GM19452 (cell line): ENCODE measurements around the gene HPS1.

Source experiments
- ATAC-seq: cut with Tn5 transposase; IDR thresholded peaks from one replicate; pipeline ENCODE4 v1.9.1; 2021; ENCODE audit not compliant: unreplicated experiment

HPS1 gene

DNA sequence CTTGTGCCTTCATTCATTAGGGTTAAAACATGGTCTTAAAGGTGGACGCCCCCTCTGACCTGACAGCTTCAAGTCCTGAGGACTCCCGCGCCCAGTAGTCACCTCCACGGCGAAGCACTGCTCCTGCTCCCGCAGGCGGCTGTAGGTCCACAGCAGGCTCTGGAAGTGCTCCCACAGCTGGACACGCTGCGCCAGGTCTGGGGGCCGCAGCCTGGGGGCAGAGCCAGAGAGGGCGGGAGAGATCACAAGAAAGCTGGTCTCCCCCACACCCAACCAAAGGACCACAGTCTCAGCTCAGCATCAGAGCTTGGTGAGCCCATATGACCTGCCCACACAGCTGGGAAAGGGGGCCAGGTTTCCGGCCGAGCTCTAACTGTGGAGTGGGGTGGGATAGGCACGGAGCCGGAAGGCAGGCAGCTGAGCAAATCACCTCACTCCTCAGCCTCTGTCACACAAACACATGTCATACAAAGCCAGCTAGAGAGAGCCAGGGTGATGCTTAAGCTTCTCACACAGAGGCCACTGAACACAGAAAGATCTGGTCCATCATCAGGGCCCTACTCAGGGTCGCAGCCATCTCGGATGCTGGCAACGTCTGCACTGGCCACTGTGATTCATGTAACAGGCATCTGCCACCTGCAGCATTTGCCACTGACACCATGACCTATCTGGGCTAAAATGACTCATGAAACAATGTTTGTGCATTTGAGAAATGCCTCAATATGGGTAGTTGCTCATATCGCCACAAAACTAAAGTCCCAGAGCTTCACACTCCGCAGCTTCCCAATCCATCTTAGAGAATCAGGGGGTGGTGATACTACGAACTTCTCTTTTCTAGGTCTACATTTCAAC is 12.6 kb downstream of the HPS1 start:
- ATAC-seq, result no peak

GRCh38 chr10:98433371-98433770 is 13.4 kb downstream of the HPS1 start:
- no peak for ATAC-seq

- ATAC-seq, result no peak
Observed at GRCh38 chr10:98432330-98432729, 14.4 kb downstream of the HPS1 start.

GRCh38 chr10:98431016-98431415 is 15.7 kb downstream of the HPS1 start:
- ATAC-seq, result no peak

- no peak for ATAC-seq
Observed at GRCh38 chr10:98430427-98430826, 16.3 kb downstream of the HPS1 start.

DNA sequence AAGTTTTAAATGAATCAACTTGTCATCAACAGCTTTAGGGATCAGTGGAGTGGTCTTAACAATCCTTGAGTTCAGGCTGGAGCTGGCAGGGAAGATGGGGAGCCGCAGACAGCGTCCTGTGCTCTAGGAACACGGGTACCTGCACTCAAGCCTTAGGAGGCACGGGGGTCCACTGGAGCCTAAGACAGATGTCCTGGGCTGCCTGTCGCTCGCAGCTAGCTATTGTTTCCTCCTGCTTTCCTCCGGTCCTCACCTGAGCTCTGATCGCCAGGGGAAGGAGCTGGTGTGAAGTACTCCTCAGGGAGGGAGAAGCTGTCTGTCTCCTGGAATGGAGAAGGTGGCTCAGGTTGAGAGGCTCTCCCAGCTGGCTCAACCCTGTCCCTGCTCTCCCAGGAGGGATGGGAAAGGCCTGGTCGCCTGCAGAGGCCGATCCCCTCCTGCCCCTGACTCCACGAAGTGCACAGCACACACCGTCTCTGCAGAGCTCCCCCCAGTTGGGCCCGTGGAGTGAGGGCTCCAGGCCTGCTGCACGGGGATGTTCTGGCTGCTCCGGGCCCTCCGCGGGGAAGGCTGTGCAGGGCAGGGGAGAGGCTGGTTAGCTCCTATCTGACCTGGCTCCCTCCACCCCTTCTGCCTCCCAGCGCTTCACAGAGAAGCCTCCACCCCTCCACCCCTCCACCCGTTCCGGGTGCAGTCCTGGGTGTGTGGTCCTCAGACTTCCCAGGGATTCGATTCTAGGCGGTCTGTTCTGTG is 17.2 kb downstream of the HPS1 start:
- no peak for ATAC-seq

DNA sequence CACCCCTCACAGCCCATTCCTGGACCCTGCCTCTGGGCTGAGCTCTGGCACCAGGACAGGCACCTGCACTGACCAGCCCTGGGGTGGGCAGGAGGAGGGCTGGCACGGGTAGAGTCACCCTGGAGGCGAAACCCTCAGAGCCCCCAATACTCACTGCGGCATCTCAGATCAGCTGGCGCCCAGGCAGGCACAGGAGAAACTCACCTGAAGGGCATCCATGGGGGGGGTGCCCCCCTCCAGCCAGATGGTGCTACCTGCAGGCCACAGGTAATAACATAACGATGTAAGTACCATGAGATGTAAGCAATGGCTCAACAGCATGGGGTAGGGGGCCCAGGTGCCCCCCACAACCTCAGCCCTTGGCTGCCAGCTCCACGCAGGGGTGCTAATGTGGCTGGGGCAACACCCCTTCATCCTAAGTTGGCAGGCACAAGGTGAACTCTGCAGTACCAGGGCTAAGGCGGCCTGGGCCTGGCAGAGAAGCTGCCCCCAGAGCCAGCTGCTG is 19.7 kb downstream of the HPS1 start:
- no peak for ATAC-seq

DNA sequence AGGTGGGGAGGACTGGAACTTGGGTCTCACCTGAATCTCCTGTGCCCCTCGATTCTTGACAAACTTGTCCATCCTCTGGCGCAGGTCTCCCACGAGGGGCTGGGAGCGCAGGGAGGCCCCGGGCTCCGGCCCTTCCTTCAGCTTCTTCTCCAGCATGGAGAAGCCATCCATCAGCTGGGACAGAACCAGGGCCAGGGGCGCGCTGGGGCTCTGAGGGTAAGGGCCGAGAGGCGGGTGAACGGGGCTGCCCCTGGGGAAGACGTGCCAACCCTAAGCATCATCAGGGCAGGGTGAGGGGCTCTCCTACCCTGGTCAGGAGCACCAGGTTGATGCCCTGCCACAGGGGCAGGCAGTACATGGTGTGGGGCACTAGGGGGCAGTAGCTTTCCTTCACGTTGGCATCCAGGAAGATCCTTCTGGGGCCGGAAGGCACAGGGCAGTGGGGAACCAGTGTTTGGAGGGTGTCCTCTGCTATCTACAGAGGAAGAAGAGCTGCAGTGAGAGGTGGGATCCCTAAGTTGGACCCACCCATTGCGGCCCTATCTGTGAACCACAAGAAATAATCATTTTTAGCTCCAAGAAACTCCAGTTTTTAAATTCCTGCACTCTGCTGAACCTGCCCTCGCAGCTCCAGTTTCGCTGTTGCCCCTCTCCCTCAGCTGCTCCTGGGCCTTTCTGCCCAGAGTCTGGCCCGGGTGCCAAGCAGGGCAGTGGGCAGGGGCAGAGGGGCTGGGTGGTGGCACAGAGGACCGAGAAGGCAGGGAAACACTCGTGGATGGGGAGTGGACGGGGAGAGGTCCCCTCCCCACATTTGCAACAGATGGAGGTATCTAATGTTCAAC is 21.0 kb downstream of the HPS1 start:
- peak; percentile 52 for ATAC-seq

DNA sequence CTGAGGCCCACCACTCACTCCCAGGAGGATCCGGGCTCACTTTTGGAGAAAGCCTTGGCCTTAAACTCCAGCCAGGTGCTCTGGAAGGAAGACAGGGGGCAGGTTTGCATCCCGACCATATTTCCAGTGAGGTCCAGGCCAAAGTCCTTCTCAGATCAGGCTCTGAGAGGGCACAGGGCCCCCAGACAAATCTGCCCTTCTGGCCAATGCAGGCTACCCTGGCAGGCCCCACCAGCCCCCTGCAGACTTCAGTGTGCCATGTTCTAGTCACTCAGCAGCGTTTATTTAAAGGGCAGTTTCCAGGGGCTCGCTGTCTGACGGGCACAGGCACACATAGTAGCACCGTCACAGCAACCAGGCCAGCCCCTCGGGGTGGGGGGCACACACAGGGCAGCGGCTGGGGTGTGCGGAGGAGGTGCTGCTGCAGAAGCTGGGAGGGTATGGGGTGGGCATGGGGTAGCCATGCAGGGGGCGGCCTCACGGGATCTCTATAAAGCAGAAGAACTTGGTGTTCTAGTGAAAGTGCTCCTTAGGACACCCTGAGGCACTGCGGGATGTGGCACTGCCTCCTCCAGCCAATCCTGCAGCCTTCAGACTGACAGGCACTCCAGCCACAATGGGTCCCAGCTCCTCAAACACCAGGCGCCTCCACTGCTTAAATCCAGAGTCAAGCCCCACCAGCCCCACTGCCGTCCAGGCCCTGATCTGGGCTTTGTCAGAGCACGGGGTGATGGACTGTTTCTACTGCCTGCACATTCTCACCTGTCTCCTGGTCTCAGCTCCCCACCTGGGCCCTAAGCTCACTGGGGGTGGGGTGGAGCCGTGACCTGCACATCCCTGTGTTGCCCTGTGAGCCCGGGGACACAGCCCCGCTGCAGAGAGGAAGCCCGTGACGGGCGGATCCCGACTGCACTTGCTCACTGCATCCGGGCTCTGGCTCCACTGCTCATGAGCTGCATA is 22.2 kb downstream of the HPS1 start:
- no peak for ATAC-seq

DNA sequence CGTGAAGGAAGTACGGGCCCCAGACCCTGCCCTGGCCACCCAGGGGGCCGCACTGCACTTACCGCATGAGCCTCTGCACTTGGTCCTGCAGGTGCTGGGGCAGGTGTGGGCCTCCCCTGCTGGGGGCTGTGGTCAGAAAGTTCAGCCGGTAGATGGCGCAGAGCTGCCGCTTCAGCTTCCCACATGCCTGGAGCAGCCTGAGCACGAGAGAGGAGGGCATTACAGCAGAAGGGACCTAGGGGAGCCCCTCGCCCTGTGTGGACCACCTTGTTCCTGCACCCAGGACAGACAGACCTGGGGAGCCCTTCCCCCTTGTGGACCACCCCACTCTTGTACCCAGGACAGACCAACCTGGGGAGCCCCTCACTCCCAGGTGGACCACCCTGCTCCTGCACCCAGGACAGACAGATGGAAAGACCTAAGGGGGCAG is 23.0 kb downstream of the HPS1 start:
- ATAC-seq, result no peak

DNA sequence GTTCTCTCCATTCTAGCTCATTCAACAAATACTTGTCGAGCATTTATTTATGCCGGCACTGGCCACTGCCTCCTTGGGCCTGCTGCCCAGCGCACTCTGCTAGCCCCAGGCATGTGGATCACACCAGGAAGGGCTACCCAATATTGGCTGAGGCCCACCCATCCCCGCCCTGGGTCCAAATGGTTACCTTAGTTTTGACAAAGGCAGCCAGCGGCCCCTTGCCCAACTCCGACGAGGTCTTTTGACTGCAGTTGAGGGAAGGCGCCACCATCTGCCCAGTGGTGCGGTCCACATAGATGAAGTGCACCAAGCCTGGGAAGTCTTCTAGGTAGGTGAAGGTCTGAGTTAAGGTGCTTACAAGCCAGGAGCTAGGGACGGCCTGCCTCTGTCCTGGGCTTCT is 24.6 kb downstream of the HPS1 start:
- no peak for ATAC-seq

GRCh38 chr10:98420786-98421185 is 25.9 kb downstream of the HPS1 start:
- ATAC-seq, result no peak

- ATAC-seq, result no peak
Observed at GRCh38 chr10:98419469-98420261, 27.1 kb downstream of the HPS1 start.

DNA sequence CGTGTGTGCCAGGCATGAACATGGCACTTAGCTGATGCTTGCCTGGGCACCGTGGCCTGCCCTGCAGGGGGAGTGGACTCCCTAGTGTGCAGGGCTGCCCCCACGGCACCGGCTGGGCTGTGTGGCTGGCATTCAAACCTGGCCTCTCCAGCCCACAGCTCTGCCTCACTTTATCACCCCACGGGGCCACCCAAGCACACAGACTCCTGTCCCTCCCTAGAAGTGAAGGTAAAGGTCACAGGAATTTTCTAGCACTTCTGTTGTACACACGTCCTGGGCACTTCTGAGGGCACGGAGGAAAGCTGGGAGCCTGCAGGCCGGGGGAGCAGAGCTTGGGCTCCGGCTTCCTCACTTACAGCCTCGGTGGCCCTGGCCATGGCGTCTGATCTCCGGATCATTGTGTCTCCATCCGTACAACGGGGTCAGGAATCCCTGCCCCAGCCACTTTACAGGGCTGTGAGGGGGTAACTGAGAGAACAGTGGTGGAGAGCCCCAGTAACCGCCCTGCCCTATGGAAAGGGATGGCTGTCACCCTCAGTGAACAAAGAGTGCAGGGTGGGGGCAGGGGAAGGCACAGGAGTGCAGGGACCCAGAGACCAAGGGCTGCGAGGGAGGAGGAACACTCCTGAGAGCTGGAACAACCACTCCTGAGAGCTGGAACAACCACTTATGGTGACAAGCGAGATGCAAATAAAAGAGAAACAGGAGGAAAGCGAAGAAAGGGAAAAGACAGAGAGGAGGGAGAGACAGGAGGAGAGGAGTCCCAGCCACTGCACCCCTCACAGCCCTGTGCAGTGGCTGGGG is 27.9 kb downstream of the HPS1 start:
- ATAC-seq, result no peak

DNA sequence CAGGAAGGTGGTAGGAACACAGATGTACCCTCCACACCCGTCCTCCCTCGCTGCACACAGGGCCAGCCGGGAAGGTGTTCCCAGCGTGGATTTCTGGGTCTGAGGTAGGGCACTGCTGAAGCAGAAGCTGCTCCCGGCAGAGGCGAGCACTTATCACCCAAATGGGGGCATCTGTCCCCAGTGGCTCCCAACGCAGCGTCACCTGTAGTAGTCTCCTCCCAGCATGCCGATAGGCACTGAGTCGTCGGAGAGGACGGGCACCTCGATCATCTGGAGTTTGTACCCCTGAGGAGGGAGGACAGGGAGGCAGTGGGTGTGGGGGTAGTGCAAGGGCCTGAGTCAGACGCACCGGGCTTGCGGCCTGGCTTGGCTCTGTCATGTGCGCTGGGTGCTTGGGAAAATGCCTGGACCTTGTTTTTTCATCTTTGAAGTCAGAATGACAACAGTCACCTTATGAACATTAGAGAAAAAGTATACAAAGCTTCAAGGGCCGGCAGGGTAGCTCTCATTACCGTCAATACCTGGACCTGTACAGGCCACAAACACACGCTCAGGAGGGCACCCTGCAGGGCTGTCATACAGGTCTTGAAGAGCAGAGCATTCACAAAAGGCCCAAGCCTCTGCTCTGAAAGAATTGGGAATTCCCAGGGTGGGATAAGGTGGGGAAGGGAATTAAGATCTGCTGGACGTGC is 28.6 kb downstream of the HPS1 start:
- ATAC-seq, result no peak

DNA sequence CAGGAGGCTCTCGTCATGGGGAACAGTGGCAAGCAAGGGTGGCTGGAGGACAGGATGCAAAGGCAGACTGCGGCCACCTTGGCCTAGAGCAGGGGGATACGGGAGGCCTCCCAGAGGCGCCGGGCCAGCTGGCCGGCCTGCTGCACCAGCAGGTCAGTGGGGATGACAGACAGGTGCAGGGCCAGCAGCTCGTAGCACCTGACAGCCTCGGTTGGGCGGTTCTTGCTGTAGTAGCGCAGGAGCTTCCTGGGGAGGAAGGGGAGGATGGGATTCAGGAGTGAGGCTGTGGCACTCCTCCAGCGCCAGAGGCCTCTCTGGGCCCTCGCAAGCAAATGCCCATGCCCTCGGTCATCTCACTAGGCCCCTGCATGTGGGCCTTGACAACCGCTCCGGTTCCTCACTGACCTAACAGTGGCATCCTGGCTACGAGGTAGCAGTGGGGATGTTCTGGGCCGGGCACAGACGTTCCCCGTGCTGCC is 29.2 kb downstream of the HPS1 start:
- ATAC-seq, result no peak

DNA sequence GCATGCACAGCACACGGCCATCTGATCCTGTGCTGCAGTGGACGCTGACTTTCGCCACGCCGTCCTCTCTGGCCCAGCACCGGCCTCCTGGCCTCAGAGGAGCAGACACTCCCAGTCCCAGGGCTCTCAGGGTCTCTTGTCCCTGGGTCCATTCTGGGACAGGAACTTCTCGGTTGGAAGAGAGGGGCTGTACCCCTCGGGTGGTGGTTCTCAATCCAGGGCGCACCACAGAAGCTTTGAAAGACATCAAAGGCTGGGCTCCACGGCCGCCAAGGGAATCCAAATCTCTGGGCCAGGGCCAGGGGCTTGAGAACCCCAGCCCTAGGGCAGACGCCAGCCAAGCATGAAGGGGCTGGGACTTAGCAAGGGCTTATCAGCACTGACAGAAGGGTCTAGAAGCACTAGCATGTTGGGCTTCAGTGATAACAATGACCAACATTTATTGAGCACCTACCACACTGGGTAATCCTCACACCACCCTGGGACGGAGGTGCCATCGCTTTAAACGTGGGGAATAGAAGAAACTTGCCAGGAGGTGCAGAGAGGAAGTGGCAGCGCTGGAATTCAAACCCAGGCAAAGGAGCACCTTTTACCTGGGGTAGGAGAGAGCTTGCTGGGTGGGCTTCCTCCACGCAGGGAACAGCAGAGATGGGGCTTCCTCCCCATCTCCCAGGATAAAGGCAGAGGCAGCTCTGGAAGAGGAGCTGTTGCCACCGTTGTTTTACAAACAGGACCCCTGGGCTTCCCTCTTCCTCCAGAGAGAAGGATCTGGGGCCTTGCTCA is 29.9 kb downstream of the HPS1 start:
- no peak for ATAC-seq
